Left lung (tissue), 10 donors: ENCODE results near the gene CHMP6. TPM values are rescaled to one million over a fixed set of nuclear protein-coding genes. Genes with fewer than 3 reads are reported as not detected.

Source experiments
- ATAC-seq: fragments of 200-7000 bp; cut with Tn5 transposase; one replicate; pipeline ENCODE4 v1.9.1; 2020; ENCODE audit warnings: moderate library complexity
- DNase-seq, 4 donors: peaks; one replicate each; pipeline ENCODE4 v3.0.0-alpha.2; 2013 to 2020
- H3K27ac ChIP-seq, 2 donors: fragments of 200-600 bp; sonication (generic) in 1 of 2; one replicate each; pipeline versions ENCODE4 v1.5.0 to v1.8.0; 2020 to 2021
- H3K27me3 ChIP-seq, 2 donors: fragments of 200-600 bp; sonication (generic) in 1 of 2; one replicate each; pipeline versions ENCODE4 v1.5.0 to v1.8.0; 2020 to 2021
- H3K36me3 ChIP-seq, 2 donors: fragments of 200-600 bp; sonication (generic) in 1 of 2; one replicate each; pipeline versions ENCODE4 v1.5.0 to v1.8.0; 2020 to 2021
- H3K4me1 ChIP-seq, 2 donors: fragments of 200-600 bp; one replicate each; pipeline ENCODE4 v1.8.0; 2021
- H3K4me3 ChIP-seq, 2 donors: fragments of 200-600 bp; sonication (generic) in 1 of 2; one replicate each; pipeline versions ENCODE4 v1.5.0 to v1.8.0; 2020 to 2021; ENCODE audit warnings: mild to moderate bottlenecking in 1 of 2
- H3K9me3 ChIP-seq, 2 donors: fragments of 200-600 bp; sonication (generic) in 1 of 2; one replicate each; pipeline versions ENCODE4 v1.5.0 to v1.8.0; 2020 to 2021
- CTCF ChIP-seq, 2 donors: fragments of 200-600 bp; sonication (generic) in 1 of 2; IDR thresholded peaks; one replicate each; pipeline versions ENCODE4 v1.5.0 to v1.8.0; 2021; ENCODE audit warnings: antibody characterized with exemption in 2 of 2
- intact Hi-C, 2 donors: fragments of 100-400 bp; cut with DNase I; formaldehyde crosslinking; loops; one replicate each; pipeline versions ENCODE4 v1.11.2 to v1.14.2; 2022
- polyA plus RNA-seq, 6 donors: library from polyadenylated mRNA; unstranded; fragments of 120-200 nt; gene quantifications; one replicate each; pipeline ENCODE4 v1.2.1, GENCODE V29; 2013; ENCODE audit not compliant: insufficient read length in 6 of 6
- total RNA-seq, 2 donors: library from RNA; stranded (reverse); fragmentation: NEBNext Ultra II Directional; extraction: Animal tissue kit (Norgen Biotek cat#: 25700); gene quantifications; one replicate each; pipeline ENCODE4 v1.2.1, GENCODE V29; 2021
- donor health status: DM: no; HTN: yes; CAD: no.
- donor health status: DM: no; HTN: no; CAD: no.

The CHMP6 gene
- total and polyA plus RNA-seq, 8 donors, result 24.1 to 32.7 (median 28.6) TPM

GRCh38 chr17:81034168-81034777 lies 42.6 kb downstream of the CHMP6 start:
- Histone ChIP-seq H3K4me1 (peaks cover 22 to 75% of the 10 kb centered on the region in 2 donors), H3K4me3 (peak overlapping the region; percentile 52 to 62), H3K27ac (peak overlapping the region; percentile 57 to 76), H3K9me3 (no peaks in the 10 kb centered on the region), H3K36me3 (peaks cover 0 to 4% of the 10 kb centered on the region in 2 donors), H3K27me3 (peaks cover 0 to 21% of the 10 kb centered on the region in 2 donors)
- intact Hi-C loops, result no loop called here
- no peak for TF ChIP-seq CTCF (IDR thresholded peaks at IDR 0.05)
- DNase-seq (no peak), ATAC-seq (peak; percentile 0)

- peak; percentile 89 to 97 (median 96) for DNase-seq
- Histone ChIP-seq H3K9me3 (no peaks in the 10 kb centered on the region), H3K27ac (peak within 1 kb of the TSS; percentile 57 to 76), H3K4me3 (peak within 1 kb of the TSS; percentile 52 to 62), H3K27me3 (peaks cover 0 to 21% of the 10 kb centered on the region in 2 donors), H3K36me3 (peaks cover 0 to 4% of the 10 kb centered on the region in 2 donors), H3K4me1 (peaks cover 27 to 82% of the 10 kb centered on the region in 2 donors)
- no peak for TF ChIP-seq CTCF (IDR thresholded peaks at IDR 0.05)
- intact Hi-C loops, result no loop called here
- peak; percentile 61 for ATAC-seq
Measured at GRCh38 chr17:81034779-81035520, 43.3 kb downstream of the CHMP6 start, which contains the start of gene BAIAP2. Gene BAIAP2, plus strand, starts transcription at chr17:81035151. Its CDS starts 104 bp downstream, at chr17:81035255.

- intact Hi-C loops, result no loop called here
- H3K4me3 ChIP-seq, result peak overlapping the region; percentile 40 to 62
- peaks cover 29 to 84% of the 10 kb centered on the region in 2 donors for H3K4me1 ChIP-seq
- DNase-seq (peak in 1 of 4 donors; percentile 88), ATAC-seq (no peak)
- peaks cover 0 to 21% of the 10 kb centered on the region in 2 donors for H3K27me3 ChIP-seq
- H3K9me3 ChIP-seq, result no peaks in the 10 kb centered on the region
- no peak for TF ChIP-seq CTCF (IDR thresholded peaks at IDR 0.05)
- peak overlapping the region; percentile 9 to 45 for H3K27ac ChIP-seq
- peaks cover 0 to 4% of the 10 kb centered on the region in 2 donors for H3K36me3 ChIP-seq
Measured at GRCh38 chr17:81035521-81036196, 44.0 kb downstream of the CHMP6 start.

GRCh38 chr17:81036197-81036941 lies 44.7 kb downstream of the CHMP6 start:
- TF ChIP-seq CTCF (IDR thresholded peaks at IDR 0.05), result no peak
- H3K36me3 ChIP-seq, result peaks cover 0 to 4% of the 10 kb centered on the region in 2 donors
- peaks cover 35 to 83% of the 10 kb centered on the region in 2 donors for H3K4me1 ChIP-seq
- intact Hi-C loops, result no loop called here
- DNase-seq (peak in 2 of 4 donors; percentile 30 to 64), ATAC-seq (no peak)
- no peaks in the 10 kb centered on the region for H3K9me3 ChIP-seq
- peaks cover 0 to 21% of the 10 kb centered on the region in 2 donors for H3K27me3 ChIP-seq
- H3K27ac ChIP-seq, result peak overlapping the region in 1 of 2 donors; percentile 9
- H3K4me3 ChIP-seq, result peak overlapping the region; percentile 40 to 62
